Measurements from ENCODE around the gene LRMDA. TPM values are rescaled to one million over a fixed set of nuclear protein-coding genes. Genes with fewer than 3 reads are reported as not detected.

The LRMDA gene
- total RNA-seq, 3 donors from 2014 or later: 9.4 to 14.9 (median 10.3) TPM

GRCh38 chr10:75505840-75506506, 74.5 kb downstream of the LRMDA start:
- Histone ChIP-seq H3K4me3 (no peak overlapping the region), H3K36me3 (ENCODE audit: low read depth) (no peaks in the 10 kb centered on the region), H3K9me3 (no peaks in the 10 kb centered on the region), H3K4me1 (ENCODE audit: low read depth) (peaks cover 9% of the 10 kb centered on the region)
- no peak for TF ChIP-seq CTCF (IDR thresholded peaks at IDR 0.05)
- DNase-seq (no peak), ATAC-seq (no peak)
- intact Hi-C loops (cut with DNase I, micrococcal nuclease): loop anchor here in 1 of 2 donors (10.0 kb wide), 1 partner anchor 101 kb away; the partner anchor contains the start of gene ZNF503

- Histone ChIP-seq H3K4me3 (no peak overlapping the region), H3K36me3 (ENCODE audit: low read depth) (no peaks in the 10 kb centered on the region), H3K9me3 (no peaks in the 10 kb centered on the region), H3K4me1 (ENCODE audit: low read depth) (peaks cover 10% of the 10 kb centered on the region)
- no peak for TF ChIP-seq CTCF (IDR thresholded peaks at IDR 0.05)
- DNase-seq (no peak), ATAC-seq (peak; percentile 30)
- intact Hi-C loops (cut with DNase I, micrococcal nuclease): loop anchor here in 1 of 2 donors (10.0 kb wide), 1 partner anchor 102 kb away; the partner anchor contains the start of gene ZNF503
These were observed 75.5 kb downstream of the LRMDA start for GRCh38 chr10:75506930-75507329.

GRCh38 chr10:75507469-75507868, 76.0 kb downstream of the LRMDA start:
- intact Hi-C loops (cut with DNase I, micrococcal nuclease): loop anchor here in 1 of 2 donors (10.0 kb wide), 1 partner anchor 103 kb away; the partner anchor contains the start of gene ZNF503
- Histone ChIP-seq H3K36me3 (ENCODE audit: low read depth) (no peaks in the 10 kb centered on the region), H3K4me1 (ENCODE audit: low read depth) (peaks cover 12% of the 10 kb centered on the region), H3K4me3 (no peak overlapping the region), H3K9me3 (no peaks in the 10 kb centered on the region)
- no peak for DNase-seq
- no peak for TF ChIP-seq CTCF (IDR thresholded peaks at IDR 0.05)
- ATAC-seq: no peak

GRCh38 chr10:75508239-75508813, 76.9 kb downstream of the LRMDA start:
- no peak overlapping the region for H3K4me3 ChIP-seq
- no peak for DNase-seq
- peak; percentile 61 for ATAC-seq
- intact Hi-C loops (cut with DNase I, micrococcal nuclease): loop anchor here in 1 of 2 donors (10.0 kb wide), 1 partner anchor 104 kb away; the partner anchor contains the start of gene ZNF503
- no peaks in the 10 kb centered on the region for H3K9me3 ChIP-seq
- H3K36me3 ChIP-seq (ENCODE audit: low read depth): no peaks in the 10 kb centered on the region
- no peak for TF ChIP-seq CTCF (IDR thresholded peaks at IDR 0.05)
- H3K4me1 ChIP-seq (ENCODE audit: low read depth): peaks cover 12% of the 10 kb centered on the region

GRCh38 chr10:75508814-75509306, 77.4 kb downstream of the LRMDA start:
- ATAC-seq: peak; percentile 31
- Histone ChIP-seq H3K4me1 (ENCODE audit: low read depth) (peaks cover 12% of the 10 kb centered on the region), H3K9me3 (no peaks in the 10 kb centered on the region), H3K36me3 (ENCODE audit: low read depth) (no peaks in the 10 kb centered on the region), H3K4me3 (no peak overlapping the region)
- DNase-seq: no peak
- TF ChIP-seq CTCF (IDR thresholded peaks at IDR 0.05): no peak
- intact Hi-C loops (cut with DNase I, micrococcal nuclease): loop anchor here in 1 of 2 donors (10.0 kb wide), 1 partner anchor 104 kb away; the partner anchor contains the start of gene ZNF503

All from mucosa of descending colon (tissue), 3 donors.